Neural progenitor cell (in vitro differentiated cells): ENCODE data around the gene MIDN.

Source experiments
- EZH2 ChIP-seq: fragments of 200-600 bp; sonication (generic); IDR thresholded peaks from 2 replicates; pipeline ENCODE4 v1.6.1; 2017; ENCODE audit warnings: antibody characterized with exemption, mild to moderate bottlenecking, moderate library complexity
- EZH2phosphoT487 ChIP-seq: fragments of 200-600 bp; sonication (generic); IDR thresholded peaks from 2 replicates; pipeline ENCODE4 v1.6.1; 2017; ENCODE audit warnings: antibody characterized with exemption
- TF ChIP-seq, protein P1 (sequence below): fragments of 200-600 bp; sonication (generic); IDR thresholded peaks from 2 replicates; pipeline ENCODE4 v1.5.1; 2017; ENCODE audit warnings: antibody characterized with exemption, mild to moderate bottlenecking

GRCh38 chr19:1308718-1309117 is 60.3 kb downstream of the MIDN start:
- TF ChIP-seq, protein P1, sequence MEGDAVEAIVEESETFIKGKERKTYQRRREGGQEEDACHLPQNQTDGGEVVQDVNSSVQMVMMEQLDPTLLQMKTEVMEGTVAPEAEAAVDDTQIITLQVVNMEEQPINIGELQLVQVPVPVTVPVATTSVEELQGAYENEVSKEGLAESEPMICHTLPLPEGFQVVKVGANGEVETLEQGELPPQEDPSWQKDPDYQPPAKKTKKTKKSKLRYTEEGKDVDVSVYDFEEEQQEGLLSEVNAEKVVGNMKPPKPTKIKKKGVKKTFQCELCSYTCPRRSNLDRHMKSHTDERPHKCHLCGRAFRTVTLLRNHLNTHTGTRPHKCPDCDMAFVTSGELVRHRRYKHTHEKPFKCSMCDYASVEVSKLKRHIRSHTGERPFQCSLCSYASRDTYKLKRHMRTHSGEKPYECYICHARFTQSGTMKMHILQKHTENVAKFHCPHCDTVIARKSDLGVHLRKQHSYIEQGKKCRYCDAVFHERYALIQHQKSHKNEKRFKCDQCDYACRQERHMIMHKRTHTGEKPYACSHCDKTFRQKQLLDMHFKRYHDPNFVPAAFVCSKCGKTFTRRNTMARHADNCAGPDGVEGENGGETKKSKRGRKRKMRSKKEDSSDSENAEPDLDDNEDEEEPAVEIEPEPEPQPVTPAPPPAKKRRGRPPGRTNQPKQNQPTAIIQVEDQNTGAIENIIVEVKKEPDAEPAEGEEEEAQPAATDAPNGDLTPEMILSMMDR = no peak
- TF ChIP-seq EZH2phosphoT487 = no peak
- TF ChIP-seq EZH2 = no peak
